Progenitor cell of endocrine pancreas (in vitro differentiated cells): ENCODE measurements around the gene RNF223. TPM values are rescaled to one million over a fixed set of nuclear protein-coding genes. Genes with fewer than 3 reads are reported as not detected.
"Not testable (repeated sequence)": the region's sequence is repeated elsewhere in the genome, so short reads cannot be mapped to it uniquely, and the experiment has no call there.

Source experiments
- DNase-seq: peaks from one replicate; pipeline ENCODE4 v3.0.0; 2021; ENCODE audit warnings: low spot score; ENCODE audit not compliant: unreplicated experiment
- H3K27ac Mint-ChIP-seq: 2 replicates; pipeline ENCODE4 v1.8.0; 2021; ENCODE audit warnings: mild to moderate bottlenecking, moderate library complexity, mixed read lengths
- H3K27me3 Mint-ChIP-seq: 2 replicates; pipeline ENCODE4 v1.8.0; 2021; ENCODE audit warnings: mixed read lengths
- H3K36me3 Mint-ChIP-seq: 2 replicates; pipeline ENCODE4 v1.8.0; 2022; ENCODE audit warnings: mixed read lengths; ENCODE audit not compliant: insufficient read depth
- H3K4me1 Mint-ChIP-seq: 2 replicates; pipeline ENCODE4 v1.8.0; 2021; ENCODE audit warnings: low read depth, mixed read lengths
- H3K4me3 Mint-ChIP-seq: 2 replicates; pipeline ENCODE4 v1.8.0; 2021; ENCODE audit warnings: low read depth, mild to moderate bottlenecking, moderate library complexity, mixed read lengths
- H3K9me3 Mint-ChIP-seq: 2 replicates; pipeline ENCODE4 v1.8.0; 2021; ENCODE audit warnings: low read depth, mixed read lengths
- total RNA-seq: library from RNA; stranded (reverse); gene quantifications from 2 replicates; pipeline ENCODE4 v1.2.1, GENCODE V29; 2021
- TF ChIP-seq, protein P1 (sequence below): fragments of 200-600 bp; sonication (generic); IDR thresholded peaks from one replicate; pipeline ENCODE4 v1.5.0; 2021; ENCODE audit warnings: antibody characterized with exemption, mild to moderate bottlenecking; ENCODE audit not compliant: unreplicated experiment

RNF223 gene
- total RNA-seq, 1 donor from 2014 or later = not detected

DNA sequence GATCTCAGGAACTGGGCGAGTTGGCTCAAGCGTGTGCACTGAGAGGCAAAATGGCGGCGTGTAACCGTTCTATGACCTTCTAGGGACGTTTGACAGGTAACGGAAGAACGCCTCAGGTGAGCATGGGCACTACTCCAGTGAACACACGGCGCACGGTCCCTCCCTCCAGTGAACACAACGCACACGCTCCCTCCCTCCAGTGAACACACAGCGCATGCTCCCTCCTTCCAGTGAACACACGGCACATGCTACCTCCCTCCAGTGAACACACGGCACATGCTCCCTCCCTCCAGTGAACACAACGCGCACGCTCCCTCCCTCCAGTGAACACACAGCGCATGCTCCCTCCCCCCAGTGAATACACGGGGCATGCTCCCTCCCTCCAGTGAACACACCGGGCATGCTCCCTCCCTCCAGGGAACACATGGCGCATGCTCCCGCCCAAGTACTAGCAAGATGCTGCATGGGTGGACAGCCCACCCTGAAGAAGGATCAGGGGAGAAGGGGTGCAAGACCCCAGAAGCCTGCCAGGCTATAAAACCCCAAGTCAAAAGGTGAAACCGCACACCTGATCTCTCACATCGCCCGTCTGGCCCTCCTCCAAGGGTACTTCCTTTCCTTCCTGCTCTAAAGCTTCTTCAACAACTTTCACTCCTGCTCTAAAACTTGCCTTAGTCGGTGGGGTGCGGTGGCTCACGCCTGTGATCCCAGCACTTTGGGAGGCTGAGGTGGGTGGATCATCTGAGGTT, 38.3 kb upstream of the RNF223 start:
- peaks cover 6% of the 10 kb centered on the region for H3K4me1 Mint-ChIP-seq
- H3K4me3 Mint-ChIP-seq = no peak overlapping the region
- H3K27ac Mint-ChIP-seq = no peak overlapping the region
- H3K27me3 Mint-ChIP-seq = peaks cover under 1% of the 10 kb centered on the region
- TF ChIP-seq, protein P1, sequence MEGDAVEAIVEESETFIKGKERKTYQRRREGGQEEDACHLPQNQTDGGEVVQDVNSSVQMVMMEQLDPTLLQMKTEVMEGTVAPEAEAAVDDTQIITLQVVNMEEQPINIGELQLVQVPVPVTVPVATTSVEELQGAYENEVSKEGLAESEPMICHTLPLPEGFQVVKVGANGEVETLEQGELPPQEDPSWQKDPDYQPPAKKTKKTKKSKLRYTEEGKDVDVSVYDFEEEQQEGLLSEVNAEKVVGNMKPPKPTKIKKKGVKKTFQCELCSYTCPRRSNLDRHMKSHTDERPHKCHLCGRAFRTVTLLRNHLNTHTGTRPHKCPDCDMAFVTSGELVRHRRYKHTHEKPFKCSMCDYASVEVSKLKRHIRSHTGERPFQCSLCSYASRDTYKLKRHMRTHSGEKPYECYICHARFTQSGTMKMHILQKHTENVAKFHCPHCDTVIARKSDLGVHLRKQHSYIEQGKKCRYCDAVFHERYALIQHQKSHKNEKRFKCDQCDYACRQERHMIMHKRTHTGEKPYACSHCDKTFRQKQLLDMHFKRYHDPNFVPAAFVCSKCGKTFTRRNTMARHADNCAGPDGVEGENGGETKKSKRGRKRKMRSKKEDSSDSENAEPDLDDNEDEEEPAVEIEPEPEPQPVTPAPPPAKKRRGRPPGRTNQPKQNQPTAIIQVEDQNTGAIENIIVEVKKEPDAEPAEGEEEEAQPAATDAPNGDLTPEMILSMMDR = no peak
- peaks cover 19% of the 10 kb centered on the region for H3K36me3 Mint-ChIP-seq
- peaks cover 9% of the 10 kb centered on the region for H3K9me3 Mint-ChIP-seq
- DNase-seq = no peak

DNA sequence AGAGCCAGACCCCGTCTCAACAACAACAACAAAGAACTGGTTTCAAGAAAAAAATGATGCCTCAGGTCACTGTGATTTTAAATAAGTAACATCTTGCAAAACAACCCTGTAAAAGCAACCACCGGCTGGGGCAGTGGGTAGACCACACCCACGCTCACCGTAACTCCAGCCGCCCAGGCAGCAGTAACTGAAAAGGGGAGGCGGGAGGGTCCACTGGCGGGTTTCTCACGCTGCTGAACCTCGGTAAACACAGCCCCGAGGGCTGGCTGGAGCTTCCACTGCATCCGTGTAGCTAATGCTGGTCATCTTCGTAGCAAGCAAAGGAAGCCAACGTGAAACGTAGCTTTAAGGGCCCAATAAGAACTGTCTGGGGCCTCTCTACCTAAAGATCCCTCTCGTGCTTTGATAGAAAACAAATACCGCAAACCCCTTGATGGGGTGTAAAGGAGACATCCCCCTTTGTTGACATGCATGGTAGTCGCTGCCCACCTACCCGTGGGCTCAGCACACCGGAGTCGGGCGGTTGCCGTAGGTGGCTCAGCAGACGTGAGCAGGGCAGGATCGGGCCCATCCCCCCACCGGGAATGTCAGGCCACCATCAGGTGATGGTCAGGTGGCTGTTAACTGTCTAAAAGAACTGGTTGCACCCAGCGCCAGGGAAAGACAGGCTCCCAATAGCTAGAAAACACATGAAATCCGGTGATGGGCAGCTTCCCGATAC, 37.6 kb upstream of the RNF223 start:
- Mint-ChIP-seq H3K27ac (no peak overlapping the region), H3K9me3 (peaks cover 9% of the 10 kb centered on the region), H3K4me3 (no peak overlapping the region), H3K4me1 (peaks cover 6% of the 10 kb centered on the region), H3K27me3 (no peaks in the 10 kb centered on the region), H3K36me3 (peaks cover 19% of the 10 kb centered on the region)
- TF ChIP-seq, protein P1 = no peak
- DNase-seq = no peak

DNA sequence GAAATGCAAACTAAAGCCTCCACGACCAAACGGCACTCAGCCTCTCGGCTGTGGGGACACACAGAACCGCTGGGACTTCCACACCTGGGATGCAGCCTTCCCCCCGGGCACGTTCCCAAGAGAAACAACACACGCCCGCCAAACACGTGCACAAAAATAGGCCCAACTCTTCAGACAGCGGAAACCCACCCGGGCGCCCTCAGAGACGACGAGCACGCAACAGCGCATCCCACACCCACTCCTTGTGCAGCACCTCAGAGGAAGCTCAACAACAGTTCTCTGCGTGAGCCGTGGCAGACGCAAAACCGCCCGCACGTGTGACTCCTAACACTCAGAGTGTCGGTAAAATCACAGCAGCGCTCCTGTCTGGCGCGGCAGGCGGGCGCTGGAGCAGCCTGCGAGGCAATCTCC, 36.5 kb upstream of the RNF223 start:
- no peak for DNase-seq
- no peaks in the 10 kb centered on the region for H3K27me3 Mint-ChIP-seq
- H3K9me3 Mint-ChIP-seq = peaks cover 16% of the 10 kb centered on the region
- peaks cover 24% of the 10 kb centered on the region for H3K36me3 Mint-ChIP-seq
- no peak overlapping the region for H3K4me3 Mint-ChIP-seq
- H3K4me1 Mint-ChIP-seq = peaks cover 6% of the 10 kb centered on the region
- TF ChIP-seq, protein P1 = no peak
- no peak overlapping the region for H3K27ac Mint-ChIP-seq

DNA sequence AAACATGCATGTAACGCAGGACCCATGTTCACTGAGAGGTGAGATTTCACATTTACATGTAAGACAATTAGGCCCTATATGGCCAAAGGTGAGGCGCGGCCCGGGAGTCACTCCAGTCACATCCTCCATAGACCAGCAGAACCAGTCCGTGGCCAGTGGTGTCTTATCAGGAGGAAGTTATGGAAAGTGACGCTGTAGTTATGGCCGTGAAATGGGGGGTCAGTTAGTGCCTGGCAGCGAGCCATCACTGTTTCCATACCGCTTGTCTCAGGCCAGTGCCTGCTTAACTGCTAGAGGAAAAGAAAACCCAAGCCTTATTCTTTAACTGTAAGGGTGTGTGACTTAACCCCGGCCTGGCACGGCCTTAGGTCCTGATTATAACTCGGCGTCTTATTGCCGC, 35.6 kb upstream of the RNF223 start:
- no peak overlapping the region for H3K4me3 Mint-ChIP-seq
- no peaks in the 10 kb centered on the region for H3K27me3 Mint-ChIP-seq
- H3K9me3 Mint-ChIP-seq = peaks cover 16% of the 10 kb centered on the region
- H3K27ac Mint-ChIP-seq = no peak overlapping the region
- TF ChIP-seq, protein P1 = no peak
- no peak for DNase-seq
- H3K4me1 Mint-ChIP-seq = peaks cover 2% of the 10 kb centered on the region
- H3K36me3 Mint-ChIP-seq = peaks cover 25% of the 10 kb centered on the region

DNA sequence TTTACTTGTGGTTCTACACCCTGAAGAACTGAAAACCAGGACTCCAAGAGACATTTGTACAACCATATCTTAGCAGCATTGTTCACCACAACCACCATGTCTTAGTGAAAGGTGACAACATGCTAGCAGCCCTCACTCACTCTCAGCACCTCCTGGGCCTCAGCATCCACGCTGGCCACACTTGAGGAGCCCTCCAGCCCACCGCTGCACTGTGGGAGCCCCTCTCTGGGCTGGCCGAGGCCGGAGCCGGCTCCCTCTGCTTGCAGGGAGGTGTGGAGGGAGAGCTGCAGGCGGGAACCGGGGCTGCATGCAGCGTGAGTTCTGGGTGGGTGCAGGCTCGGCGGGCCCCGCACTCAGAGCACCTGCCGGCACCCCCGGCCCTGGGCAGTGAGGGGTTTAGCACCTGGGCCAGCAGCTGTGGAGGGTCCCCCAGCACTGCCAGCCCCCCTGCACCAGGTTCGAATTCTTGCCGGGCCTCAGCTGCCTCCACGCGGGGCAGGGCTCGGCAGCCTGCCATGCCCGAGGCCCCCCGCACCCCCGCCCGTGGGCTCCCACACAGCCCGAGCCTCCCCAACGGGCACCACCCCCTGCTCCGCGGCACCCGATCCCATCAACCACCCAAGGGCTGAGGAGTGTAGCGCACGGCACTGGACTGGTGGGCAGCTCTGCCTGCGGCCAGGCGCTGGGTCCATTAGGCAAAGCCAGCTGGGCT, 32.6 kb upstream of the RNF223 start:
- TF ChIP-seq, protein P1 = no peak
- no peaks in the 10 kb centered on the region for H3K27me3 Mint-ChIP-seq
- H3K27ac Mint-ChIP-seq = no peak overlapping the region
- no peaks in the 10 kb centered on the region for H3K4me1 Mint-ChIP-seq
- H3K9me3 Mint-ChIP-seq = peaks cover 11% of the 10 kb centered on the region
- no peak for DNase-seq
- H3K4me3 Mint-ChIP-seq = no peak overlapping the region
- H3K36me3 Mint-ChIP-seq = peaks cover 13% of the 10 kb centered on the region

DNA sequence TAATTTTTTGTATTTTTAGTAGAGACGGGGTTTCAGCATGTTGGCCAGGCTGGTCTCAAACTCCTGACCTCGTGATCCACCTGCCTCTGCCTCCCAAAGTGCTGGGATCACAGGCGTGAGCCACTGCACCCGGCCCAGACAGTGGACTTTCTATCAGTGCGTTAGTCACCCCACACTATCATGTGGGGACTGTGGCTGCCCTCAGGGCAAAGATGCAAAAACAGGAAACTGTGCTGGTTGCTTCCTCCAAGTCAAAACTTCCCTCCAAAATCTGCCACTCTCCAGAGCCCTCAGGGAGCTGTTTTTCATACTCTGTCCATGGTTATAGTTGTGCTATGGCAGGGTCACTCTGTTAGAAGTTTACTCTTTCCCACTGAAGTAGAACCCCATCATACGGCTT, 30.0 kb upstream of the RNF223 start:
- not testable (repeated sequence) for H3K4me1 Mint-ChIP-seq, DNase-seq, H3K4me3 Mint-ChIP-seq, H3K27me3 Mint-ChIP-seq, H3K27ac Mint-ChIP-seq
- peaks cover 24% of the 10 kb centered on the region for H3K9me3 Mint-ChIP-seq
- H3K36me3 Mint-ChIP-seq = peaks cover 20% of the 10 kb centered on the region
